ENCODE data around the gene ITGA6.
"Not testable (repeated sequence)": the region's sequence is repeated elsewhere in the genome, so short reads cannot be mapped to it uniquely, and the experiment has no call there.

The ITGA6 gene

GRCh38 chr2:172535119-172535518 is 107.7 kb downstream of the ITGA6 start:
- in situ Hi-C loops (cut with MboI; ENCODE audit: low pct_unique_long_range_greater_than_20kb, low sequenced_read_pairs, unreplicated experiment) = no loop called here
- no peak for DNase-seq (ENCODE audit: low spot score)
- TF ChIP-seq CTCF (IDR thresholded peaks at IDR 0.05; ENCODE audit: extremely low read depth, insufficient read depth, missing control alignments) = no peak

GRCh38 chr2:172537851-172538250 is 110.5 kb downstream of the ITGA6 start:
- DNase-seq (ENCODE audit: low spot score); in situ Hi-C loops (cut with MboI; ENCODE audit: low pct_unique_long_range_greater_than_20kb, low sequenced_read_pairs, unreplicated experiment): not testable (repeated sequence)

- no peak for TF ChIP-seq CTCF (IDR thresholded peaks at IDR 0.05; ENCODE audit: extremely low read depth, insufficient read depth, missing control alignments)
- in situ Hi-C loops (cut with MboI; ENCODE audit: low pct_unique_long_range_greater_than_20kb, low sequenced_read_pairs, unreplicated experiment) = no loop called here
- no peak for DNase-seq (ENCODE audit: low spot score)
Observed at GRCh38 chr2:172539767-172540166, 112.4 kb downstream of the ITGA6 start.

- no peak for TF ChIP-seq CTCF (IDR thresholded peaks at IDR 0.05; ENCODE audit: extremely low read depth, insufficient read depth, missing control alignments)
- in situ Hi-C loops (cut with MboI; ENCODE audit: low pct_unique_long_range_greater_than_20kb, low sequenced_read_pairs, unreplicated experiment) = no loop called here
Observed at GRCh38 chr2:172540421-172540820, 113.0 kb downstream of the ITGA6 start.

GRCh38 chr2:172545408-172546075 is 118.2 kb downstream of the ITGA6 start:
- TF ChIP-seq CTCF (IDR thresholded peaks at IDR 0.05; ENCODE audit: extremely low read depth, insufficient read depth, missing control alignments) = no peak
- no peak for DNase-seq (ENCODE audit: low spot score)
- in situ Hi-C loops (cut with MboI; ENCODE audit: low pct_unique_long_range_greater_than_20kb, low sequenced_read_pairs, unreplicated experiment) = no loop called here

More at GRCh38 chr2:172540421-172540820, 113.0 kb downstream of the ITGA6 start:
- no peak for DNase-seq (ENCODE audit: low spot score)

- DNase-seq (ENCODE audit: low spot score) = no peak
- in situ Hi-C loops (cut with MboI; ENCODE audit: low pct_unique_long_range_greater_than_20kb, low sequenced_read_pairs, unreplicated experiment) = no loop called here
- TF ChIP-seq CTCF (IDR thresholded peaks at IDR 0.05; ENCODE audit: extremely low read depth, insufficient read depth, missing control alignments) = no peak
Observed at GRCh38 chr2:172549131-172549530, 121.7 kb downstream of the ITGA6 start.

GRCh38 chr2:172549802-172550201 is 122.4 kb downstream of the ITGA6 start:
- in situ Hi-C loops (cut with MboI; ENCODE audit: low pct_unique_long_range_greater_than_20kb, low sequenced_read_pairs, unreplicated experiment); DNase-seq (ENCODE audit: low spot score): not testable (repeated sequence)

GRCh38 chr2:172550419-172550818 is 123.0 kb downstream of the ITGA6 start:
- in situ Hi-C loops (cut with MboI; ENCODE audit: low pct_unique_long_range_greater_than_20kb, low sequenced_read_pairs, unreplicated experiment) = no loop called here
- TF ChIP-seq CTCF (IDR thresholded peaks at IDR 0.05; ENCODE audit: extremely low read depth, insufficient read depth, missing control alignments) = no peak
- DNase-seq (ENCODE audit: low spot score) = no peak
